ENCODE data around the gene H2BK1.

DNA sequence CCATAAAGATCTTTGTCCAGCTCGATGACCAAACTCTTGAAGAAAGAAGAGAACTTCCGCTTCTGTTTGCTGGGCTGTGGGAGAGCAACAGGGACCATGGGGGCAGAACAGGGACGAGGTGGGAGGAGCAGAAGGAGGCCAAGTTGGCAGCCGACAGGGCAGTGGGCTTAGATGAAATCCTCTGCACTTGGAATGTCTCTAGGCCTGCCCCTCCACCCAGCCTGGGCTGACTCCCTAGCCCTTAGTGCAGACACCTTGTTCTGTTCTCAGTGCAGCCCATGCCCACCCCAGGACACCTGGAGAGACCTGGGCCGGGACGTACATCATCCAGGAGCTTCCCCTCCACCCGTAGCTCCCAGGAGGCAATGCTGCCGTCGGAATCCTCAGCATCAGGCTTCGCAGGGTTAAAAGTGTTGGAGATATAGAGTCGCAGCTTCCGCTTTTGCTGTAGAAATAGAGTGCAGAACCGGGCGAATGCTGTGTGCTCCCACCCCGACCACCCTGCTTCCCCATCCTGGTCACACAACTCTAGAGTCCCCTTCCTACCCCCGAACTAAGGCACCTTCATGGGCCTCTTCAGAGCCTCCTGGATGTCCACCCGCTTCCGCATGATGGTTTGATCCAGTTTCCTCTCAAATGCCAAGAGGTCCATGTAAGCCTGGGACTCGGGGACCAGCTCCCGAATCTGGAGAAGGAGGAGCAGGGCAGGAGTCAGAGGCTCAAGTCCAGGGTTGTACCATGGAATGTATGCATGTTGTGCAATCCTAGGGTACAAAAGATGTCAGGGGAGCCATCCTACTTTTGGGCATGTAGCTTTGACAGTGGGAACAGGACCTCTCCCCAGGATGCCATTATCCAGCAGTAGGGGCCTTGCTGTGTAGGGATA lies 32.1 kb upstream of the H2BK1 start:
- TF ChIP-seq POLR2AphosphoS5 (IDR thresholded peaks at IDR 0.05) (no peak), POLR2A (IDR thresholded peaks at IDR 0.05) (no peak)

Measured in upper lobe of left lung (tissue), 4 donors.